ENCODE results near the gene BDKRB2. TPM values are rescaled to one million over a fixed set of nuclear protein-coding genes. Genes with fewer than 3 reads are reported as not detected.

BDKRB2 gene
- total RNA-seq, 1 experiment from 2014 or later = 0.21 TPM

GRCh38 chr14:96164861-96165490 is 39.7 kb upstream of the BDKRB2 start:
- TF ChIP-seq, protein P1, sequence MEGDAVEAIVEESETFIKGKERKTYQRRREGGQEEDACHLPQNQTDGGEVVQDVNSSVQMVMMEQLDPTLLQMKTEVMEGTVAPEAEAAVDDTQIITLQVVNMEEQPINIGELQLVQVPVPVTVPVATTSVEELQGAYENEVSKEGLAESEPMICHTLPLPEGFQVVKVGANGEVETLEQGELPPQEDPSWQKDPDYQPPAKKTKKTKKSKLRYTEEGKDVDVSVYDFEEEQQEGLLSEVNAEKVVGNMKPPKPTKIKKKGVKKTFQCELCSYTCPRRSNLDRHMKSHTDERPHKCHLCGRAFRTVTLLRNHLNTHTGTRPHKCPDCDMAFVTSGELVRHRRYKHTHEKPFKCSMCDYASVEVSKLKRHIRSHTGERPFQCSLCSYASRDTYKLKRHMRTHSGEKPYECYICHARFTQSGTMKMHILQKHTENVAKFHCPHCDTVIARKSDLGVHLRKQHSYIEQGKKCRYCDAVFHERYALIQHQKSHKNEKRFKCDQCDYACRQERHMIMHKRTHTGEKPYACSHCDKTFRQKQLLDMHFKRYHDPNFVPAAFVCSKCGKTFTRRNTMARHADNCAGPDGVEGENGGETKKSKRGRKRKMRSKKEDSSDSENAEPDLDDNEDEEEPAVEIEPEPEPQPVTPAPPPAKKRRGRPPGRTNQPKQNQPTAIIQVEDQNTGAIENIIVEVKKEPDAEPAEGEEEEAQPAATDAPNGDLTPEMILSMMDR (conservative IDR thresholded peaks at IDR 0.05; ENCODE audit: low read depth, low read length) = no peak
- TF ChIP-seq EZH2 (IDR thresholded peaks at IDR 0.05; ENCODE audit: borderline replicate concordance, low read depth, low read length, poor library complexity, severe bottlenecking) = no peak
- DNase-seq (ENCODE audit: low spot score) = no peak
- POLR2A ChIA-PET (ENCODE audit: low non-redundant PET) = no interaction called here
- no peaks in the 10 kb centered on the region for H3K27me3 ChIP-seq (replicated peaks; ENCODE audit: insufficient read depth, low read depth, low read length, poor library complexity)
- CTCF ChIA-PET = no interaction called here
- no peak overlapping the region for H3K27ac ChIP-seq (ENCODE audit: low read depth, low read length, poor library complexity, severe bottlenecking)
- BruUV-seq (replicated peaks) = no TSS peak
- no peaks in the 10 kb centered on the region for H3K9me3 ChIP-seq (ENCODE audit: low read depth, low read length, poor library complexity, severe bottlenecking)
- no peaks in the 10 kb centered on the region for H3K4me1 ChIP-seq (ENCODE audit: insufficient read depth, low read length, poor library complexity, severe bottlenecking)
- H3K36me3 ChIP-seq (ENCODE audit: insufficient read depth, low read length, poor library complexity, severe bottlenecking) = no peaks in the 10 kb centered on the region
- intact Hi-C loops (cut with micrococcal nuclease; ENCODE audit: unreplicated experiment) = no loop called here
- H3K4me3 ChIP-seq (ENCODE audit: low read depth, low read length, poor library complexity, severe bottlenecking) = no peak overlapping the region

GRCh38 chr14:96165493-96166436 is 38.9 kb upstream of the BDKRB2 start:
- no peak overlapping the region for H3K27ac ChIP-seq (ENCODE audit: low read depth, low read length, poor library complexity, severe bottlenecking)
- no peak for TF ChIP-seq EZH2 (IDR thresholded peaks at IDR 0.05; ENCODE audit: borderline replicate concordance, low read depth, low read length, poor library complexity, severe bottlenecking)
- TF ChIP-seq, protein P1 (conservative IDR thresholded peaks at IDR 0.05; ENCODE audit: low read depth, low read length) = no peak
- H3K27me3 ChIP-seq (replicated peaks; ENCODE audit: insufficient read depth, low read depth, low read length, poor library complexity) = no peaks in the 10 kb centered on the region
- no peaks in the 10 kb centered on the region for H3K36me3 ChIP-seq (ENCODE audit: insufficient read depth, low read length, poor library complexity, severe bottlenecking)
- no peak for DNase-seq (ENCODE audit: low spot score)
- ChIA-PET POLR2A (ENCODE audit: low non-redundant PET) (no interaction called here), CTCF (no interaction called here)
- intact Hi-C loops (cut with micrococcal nuclease; ENCODE audit: unreplicated experiment) = no loop called here
- H3K9me3 ChIP-seq (ENCODE audit: low read depth, low read length, poor library complexity, severe bottlenecking) = no peaks in the 10 kb centered on the region
- no TSS peak for BruUV-seq (replicated peaks)
- no peak overlapping the region for H3K4me3 ChIP-seq (ENCODE audit: low read depth, low read length, poor library complexity, severe bottlenecking)
- H3K4me1 ChIP-seq (ENCODE audit: insufficient read depth, low read length, poor library complexity, severe bottlenecking) = no peaks in the 10 kb centered on the region

- H3K4me3 ChIP-seq (ENCODE audit: low read depth, low read length, poor library complexity, severe bottlenecking) = no peak overlapping the region
- BruUV-seq (replicated peaks) = no TSS peak
- TF ChIP-seq, protein P1 (conservative IDR thresholded peaks at IDR 0.05; ENCODE audit: low read depth, low read length) = no peak
- TF ChIP-seq EZH2 (IDR thresholded peaks at IDR 0.05; ENCODE audit: borderline replicate concordance, low read depth, low read length, poor library complexity, severe bottlenecking) = no peak
- no peak overlapping the region for H3K27ac ChIP-seq (ENCODE audit: low read depth, low read length, poor library complexity, severe bottlenecking)
- no peaks in the 10 kb centered on the region for H3K4me1 ChIP-seq (ENCODE audit: insufficient read depth, low read length, poor library complexity, severe bottlenecking)
- H3K27me3 ChIP-seq (replicated peaks; ENCODE audit: insufficient read depth, low read depth, low read length, poor library complexity) = no peaks in the 10 kb centered on the region
- DNase-seq (ENCODE audit: low spot score) = no peak
- no peaks in the 10 kb centered on the region for H3K36me3 ChIP-seq (ENCODE audit: insufficient read depth, low read length, poor library complexity, severe bottlenecking)
- POLR2A ChIA-PET (ENCODE audit: low non-redundant PET) = no interaction called here
- no peaks in the 10 kb centered on the region for H3K9me3 ChIP-seq (ENCODE audit: low read depth, low read length, poor library complexity, severe bottlenecking)
- CTCF ChIA-PET = no interaction called here
- intact Hi-C loops (cut with micrococcal nuclease; ENCODE audit: unreplicated experiment) = no loop called here
Observed at GRCh38 chr14:96166461-96167223, 38.0 kb upstream of the BDKRB2 start.

Measured in A673 (cell line).